Ectodermal cell (in vitro differentiated cells): ENCODE data around the gene CLUH. TPM values are rescaled to one million over a fixed set of nuclear protein-coding genes. Genes with fewer than 3 reads are reported as not detected.

Experiments used
- H3K27ac ChIP-seq: 2 replicates; pipeline ENCODE4 v1.7.0; 2013; ENCODE audit warnings: mild to moderate bottlenecking, low read depth, low read length; ENCODE audit not compliant: insufficient read depth, poor library complexity, severe bottlenecking
- H3K27me3 ChIP-seq: 2 replicates; pipeline ENCODE4 v1.7.0; 2013; ENCODE audit warnings: mild to moderate bottlenecking, low read length; ENCODE audit not compliant: insufficient read depth, control insufficient read depth, poor library complexity, severe bottlenecking
- H3K36me3 ChIP-seq: one replicate; pipeline ENCODE4 v1.7.0; 2013; ENCODE audit warnings: low read length; ENCODE audit not compliant: control insufficient read depth, insufficient read depth
- H3K4me1 ChIP-seq: one replicate; pipeline ENCODE4 v1.7.0; 2013; ENCODE audit warnings: low read length; ENCODE audit not compliant: control insufficient read depth, insufficient read depth
- H3K4me3 ChIP-seq: 2 replicates; pipeline ENCODE4 v1.7.0; 2013; ENCODE audit warnings: low read depth, low read length, control low read depth; ENCODE audit not compliant: insufficient read depth
- H3K9me3 ChIP-seq: 2 replicates; pipeline ENCODE4 v1.7.0; 2013; ENCODE audit warnings: mild to moderate bottlenecking, low read length, moderate library complexity; ENCODE audit not compliant: control insufficient read depth
- WGBS, 2 experiments: methylation state at CpG; one replicate each; pipeline ENCODE4 v1.1.7; 2013; ENCODE audit warnings: missing lambda C conversion rate in 2 of 2; 5-methylcytosine and 5-hydroxymethylcytosine counted together
- polyA plus RNA-seq, 4 experiments: library from polyadenylated mRNA; stranded (reverse); fragments of 50-300 nt; gene quantifications; one replicate each; pipeline ENCODE4 v1.2.3, GENCODE V29; 2013

Gene CLUH
- 44.7 TPM for polyA plus RNA-seq (2013, experiment 1 of 4)
- 41.0 TPM for polyA plus RNA-seq (2013, experiment 2 of 4)
- 25.7 TPM for polyA plus RNA-seq (2013, experiment 3 of 4)
- 28.9 TPM for polyA plus RNA-seq (2013, experiment 4 of 4)

GRCh38 chr17:2711608-2712299, at the start of gene CLUH:
TSS of gene CLUH (minus strand) at chr17:2711764. CDS start at chr17:2711661, 103 bp downstream.
- H3K4me1 ChIP-seq, result peaks cover 12% of the 10 kb centered on the region
- H3K36me3 ChIP-seq, result no peaks in the 10 kb centered on the region
- H3K27ac ChIP-seq, result no peak within 1 kb of the TSS
- H3K9me3 ChIP-seq, result no peaks in the 10 kb centered on the region
- H3K27me3 ChIP-seq, result peaks cover 21% of the 10 kb centered on the region
- WGBS, 2 experiments, result 15% methylated on average over 76 of the region's 76 CpGs
- H3K4me3 ChIP-seq, result peak within 1 kb of the TSS; percentile 68

GRCh38 chr17:2758870-2759269, 47.3 kb upstream of the CLUH start:
- Histone ChIP-seq H3K27ac (no peak overlapping the region), H3K4me3 (no peak overlapping the region), H3K27me3 (peaks cover 37% of the 10 kb centered on the region), H3K9me3 (no peaks in the 10 kb centered on the region), H3K36me3 (no peaks in the 10 kb centered on the region), H3K4me1 (no peaks in the 10 kb centered on the region)
- 85 to 87% methylated on average over 4 of the region's 4 CpGs for WGBS, 2 experiments

GRCh38 chr17:2755891-2756724, 44.5 kb upstream of the CLUH start:
- peak overlapping the region; percentile 39 for H3K4me3 ChIP-seq
- H3K27ac ChIP-seq, result no peak overlapping the region
- H3K36me3 ChIP-seq, result no peaks in the 10 kb centered on the region
- no peaks in the 10 kb centered on the region for H3K9me3 ChIP-seq
- no peaks in the 10 kb centered on the region for H3K4me1 ChIP-seq
- WGBS, 2 experiments, result 1% methylated on average over 45 to 46 of the region's 46 CpGs
- peaks cover 54% of the 10 kb centered on the region for H3K27me3 ChIP-seq

GRCh38 chr17:2751491-2751890, 39.9 kb upstream of the CLUH start:
- no peaks in the 10 kb centered on the region for H3K4me1 ChIP-seq

GRCh38 chr17:2750721-2751120, 39.2 kb upstream of the CLUH start:
- H3K4me1 ChIP-seq, result no peaks in the 10 kb centered on the region
- no peak overlapping the region for H3K4me3 ChIP-seq
- no peak overlapping the region for H3K27ac ChIP-seq
- H3K9me3 ChIP-seq, result no peaks in the 10 kb centered on the region
- WGBS, 2 experiments, result 86% methylated on average over 2 of the region's 2 CpGs
- peaks cover 62% of the 10 kb centered on the region for H3K27me3 ChIP-seq
- no peaks in the 10 kb centered on the region for H3K36me3 ChIP-seq

More at GRCh38 chr17:2751491-2751890, 39.9 kb upstream of the CLUH start:
- Histone ChIP-seq H3K9me3 (no peaks in the 10 kb centered on the region), H3K27ac (no peak overlapping the region), H3K36me3 (no peaks in the 10 kb centered on the region), H3K4me3 (no peak overlapping the region), H3K27me3 (peaks cover 70% of the 10 kb centered on the region)
- WGBS, 2 experiments, result 62 to 70% methylated on average over 2 of the region's 2 CpGs

- Histone ChIP-seq H3K36me3 (no peaks in the 10 kb centered on the region), H3K27ac (no peak overlapping the region), H3K4me3 (peak overlapping the region; percentile 7), H3K9me3 (no peaks in the 10 kb centered on the region), H3K4me1 (no peaks in the 10 kb centered on the region), H3K27me3 (peaks cover 53% of the 10 kb centered on the region)
- 0 to 2% methylated on average over 34 to 35 of the region's 35 CpGs for WGBS, 2 experiments
These were observed 38.2 kb upstream of the CLUH start for GRCh38 chr17:2749784-2750181.

- no peaks in the 10 kb centered on the region for H3K36me3 ChIP-seq
- 1 to 2% methylated on average over 64 to 70 of the region's 76 CpGs for WGBS, 2 experiments
- no peak within 1 kb of the TSS for H3K27ac ChIP-seq
- H3K4me3 ChIP-seq, result peak within 1 kb of the TSS; percentile 44
- no peaks in the 10 kb centered on the region for H3K4me1 ChIP-seq
- H3K9me3 ChIP-seq, result no peaks in the 10 kb centered on the region
- H3K27me3 ChIP-seq, result peaks cover 47% of the 10 kb centered on the region
These were observed 37.7 kb upstream of the CLUH start, which contains the start of gene CCDC92B for GRCh38 chr17:2749058-2749783. TSS of gene CCDC92B (minus strand) at chr17:2749652. CDS start at chr17:2735145, 14,507 bp downstream.

GRCh38 chr17:2745317-2746037, 33.9 kb upstream of the CLUH start:
- Histone ChIP-seq H3K9me3 (no peaks in the 10 kb centered on the region), H3K4me3 (no peak overlapping the region), H3K27ac (no peak overlapping the region), H3K4me1 (no peaks in the 10 kb centered on the region), H3K27me3 (peaks cover 20% of the 10 kb centered on the region), H3K36me3 (no peaks in the 10 kb centered on the region)
- 67 to 73% methylated on average over 11 of the region's 11 CpGs for WGBS, 2 experiments

- no peak overlapping the region for H3K4me3 ChIP-seq
- H3K27me3 ChIP-seq, result no peaks in the 10 kb centered on the region
- no peaks in the 10 kb centered on the region for H3K9me3 ChIP-seq
- no peaks in the 10 kb centered on the region for H3K4me1 ChIP-seq
- H3K36me3 ChIP-seq, result no peaks in the 10 kb centered on the region
- WGBS, 2 experiments, result 95% methylated on average over 15 of the region's 15 CpGs
- no peak overlapping the region for H3K27ac ChIP-seq
These were observed 26.1 kb upstream of the CLUH start for GRCh38 chr17:2737693-2738092.
